HCT116 (cell line): ENCODE measurements around the gene IFT25. TPM values are rescaled to one million over a fixed set of nuclear protein-coding genes. Genes with fewer than 3 reads are reported as not detected.

Source experiments
- ATAC-seq: fragments of 200-7000 bp; cut with Tn5 transposase; 2 replicates; pipeline ENCODE4 v1.9.1; 2020; ENCODE audit warnings: mild to moderate bottlenecking, moderate library complexity
- BruUV-seq: library from RNA; stranded (reverse); fragments of 400-500 nt; replicated peaks from 2 replicates; lab custom pipeline; 2021; lab: Mats Ljungman, UMichigan
- CTCF ChIA-PET: fragments of 300-600 bp; sonication (Branson Sonifier 250); formaldehyde crosslinking; loops from one replicate; lab custom pipeline; 2021; ENCODE audit warnings: antibody characterized with exemption; lab: Charles Lee
- POLR2A ChIA-PET: fragments of 300-600, 350-600 bp; sonication (Branson Sonifier 250); formaldehyde crosslinking; loops from one replicate; lab custom pipeline; 2021; ENCODE audit warnings: antibody characterized with exemption; lab: Charles Lee
- RAD21 ChIA-PET, 2 experiments: fragments of 300-600 bp; sonication (Branson Sonifier 250); formaldehyde crosslinking; loops; one replicate each; lab custom pipeline; 2023; ENCODE audit warnings: low total read pairs in 2 of 2; ENCODE audit not compliant: uncharacterized antibody in 2 of 2, unreplicated experiment in 2 of 2, low non-redundant PET in 1 of 2; lab: Charles Lee
- DNase-seq: peaks from one replicate; pipeline ENCODE4 v3.0.0-alpha.2; 2010; ENCODE audit warnings: low read depth, low spot score
- H2AFZ ChIP-seq: fragments of 200-600 bp; shearing (Covaris generic), sonication (generic); 2 replicates; pipeline ENCODE4 v1.6.1; 2017; ENCODE audit warnings: low read depth, mixed run types, mixed read lengths, antibody characterized with exemption, low read length; ENCODE audit not compliant: poor library complexity, severe bottlenecking
- H3K27ac ChIP-seq: 2 replicates; pipeline ENCODE4 v1.5.1; 2012; ENCODE audit warnings: low read depth, low read length
- H3K27me3 ChIP-seq: fragments of 200-600 bp; sonication (generic); 2 replicates; pipeline ENCODE4 v1.6.1; 2016; ENCODE audit warnings: mixed run types, low read length, mixed read lengths; ENCODE audit not compliant: insufficient read depth
- H3K36me3 ChIP-seq, 2 experiments: fragments of 200-500 bp in 1 of 2; fragments of 200-600 bp in 1 of 2; sonication (Bioruptor generic) in 1 of 2; sonication (generic) in 1 of 2; 2 replicates each; pipeline versions ENCODE4 v1.5.1 to v1.6.1; 2014 to 2016; ENCODE audit warnings: low read length in 2 of 2, inconsistent platforms in 1 of 2, mixed read lengths in 1 of 2, mixed run types in 1 of 2; ENCODE audit not compliant: insufficient read depth in 2 of 2, control insufficient read depth in 1 of 2
- H3K4me1 ChIP-seq, 2 experiments: fragments of 200-600 bp in 1 of 2; sonication (generic) in 1 of 2; 2 replicates each; pipeline versions ENCODE4 v1.5.1 to v1.6.1; 2012 to 2017; ENCODE audit warnings: low read length in 2 of 2, inconsistent platforms in 1 of 2, mild to moderate bottlenecking in 1 of 2, mixed read lengths in 1 of 2, mixed run types in 1 of 2, moderate library complexity in 1 of 2; ENCODE audit not compliant: insufficient read depth in 2 of 2, control insufficient read depth in 1 of 2
- H3K4me2 ChIP-seq: fragments of 200-600 bp; sonication (generic); 2 replicates; pipeline ENCODE4 v1.6.1; 2017; ENCODE audit warnings: mixed run types, low read length, mixed read lengths
- H3K4me3 ChIP-seq, 2 experiments: fragments of 200-600 bp in 1 of 2; sonication (generic) in 1 of 2; replicated peaks in 1 of 2; 2 replicates each; pipeline ENCODE4 v1.5.1; 2011 to 2016; ENCODE audit warnings: low read length in 2 of 2, control low read depth in 1 of 2, low read depth in 1 of 2, mild to moderate bottlenecking in 1 of 2, mixed read lengths in 1 of 2, mixed run types in 1 of 2
- H3K79me2 ChIP-seq: fragments of 200-600 bp; sonication (generic); 2 replicates; pipeline ENCODE4 v1.6.1; 2017; ENCODE audit warnings: mild to moderate bottlenecking, mixed run types, low read length, moderate library complexity, mixed read lengths; ENCODE audit not compliant: insufficient read depth
- H3K9ac ChIP-seq: fragments of 200-600 bp; sonication (generic); 2 replicates; pipeline ENCODE4 v1.6.1; 2016; ENCODE audit warnings: low read length, mixed read lengths
- H3K9me2 ChIP-seq: fragments of 200-600 bp; sonication (generic), shearing (Covaris generic); 2 replicates; pipeline ENCODE4 v1.6.1; 2017; ENCODE audit warnings: mixed run types, mild to moderate bottlenecking, moderate library complexity; ENCODE audit not compliant: insufficient read depth
- H3K9me3 ChIP-seq, 2 experiments: fragments of 200-500 bp in 1 of 2; fragments of 200-600 bp in 1 of 2; sonication (Bioruptor generic) in 1 of 2; sonication (generic) in 1 of 2; 2 replicates each; pipeline ENCODE4 v1.6.1; 2014 to 2017; ENCODE audit warnings: low read length in 2 of 2, mixed read lengths in 2 of 2, inconsistent platforms in 1 of 2, low read depth in 1 of 2, mild to moderate bottlenecking in 1 of 2, mixed run types in 1 of 2, moderate library complexity in 1 of 2; ENCODE audit not compliant: control insufficient read depth in 1 of 2, insufficient read depth in 1 of 2
- H4K20me1 ChIP-seq: fragments of 200-600 bp; sonication (generic), shearing (Covaris generic); 2 replicates; pipeline ENCODE4 v1.6.1; 2017; ENCODE audit warnings: mixed run types, mild to moderate bottlenecking, moderate library complexity; ENCODE audit not compliant: insufficient read depth
- EGR1 ChIP-seq: IDR thresholded peaks from 2 replicates; pipeline ENCODE4 v1.6.1; 2012; ENCODE audit warnings: low read depth
- ELF1 ChIP-seq: IDR thresholded peaks from 2 replicates; pipeline ENCODE4 v1.6.1; 2012; ENCODE audit warnings: low read depth, borderline replicate concordance
- EZH2phosphoT487 ChIP-seq: fragments of 200-600 bp; IDR thresholded peaks from 2 replicates; pipeline ENCODE4 v1.6.1; 2018; ENCODE audit warnings: antibody characterized with exemption, borderline replicate concordance
- FOSL1 ChIP-seq: IDR thresholded peaks from 2 replicates; pipeline ENCODE4 v1.6.1; 2012; ENCODE audit warnings: low read depth
- POLR2A ChIP-seq: IDR thresholded peaks from 2 replicates; pipeline ENCODE4 v1.7.0; 2011; ENCODE audit warnings: borderline replicate concordance; ENCODE audit not compliant: insufficient read depth, insufficient read length; ENCODE audit errors: extremely low read depth
- RAD21 ChIP-seq: IDR thresholded peaks from 2 replicates; pipeline ENCODE4 v1.6.1; 2012; ENCODE audit warnings: low read depth, mild to moderate bottlenecking
- SRF ChIP-seq: IDR thresholded peaks from 2 replicates; pipeline ENCODE4 v1.6.1; 2012; ENCODE audit warnings: low read depth
- TCF7L2 ChIP-seq: IDR thresholded peaks from 2 replicates; pipeline ENCODE4 v1.7.0; 2011; ENCODE audit warnings: borderline replicate concordance, inconsistent platforms; ENCODE audit not compliant: insufficient read depth, insufficient read length; ENCODE audit errors: extremely low read depth
- ZFX ChIP-seq: fragments of 450-650 bp; IDR thresholded peaks from 2 replicates; pipeline ENCODE4 v1.6.1; 2017
- ZNF274 ChIP-seq: fragments of 200-500 bp; sonication (Bioruptor generic); IDR thresholded peaks from 2 replicates; pipeline ENCODE4 v1.6.1; 2014; ENCODE audit warnings: mild to moderate bottlenecking, low read depth, low read length, inconsistent platforms
- intact Hi-C: fragments of 100-400 bp; cut with micrococcal nuclease; formaldehyde crosslinking; loops from 2 replicates; pipeline ENCODE4 v1.10.0; 2022
- total RNA-seq: library from RNA; stranded (reverse); gene quantifications from one replicate; pipeline ENCODE4 v1.2.1, GENCODE V29; 2021; ENCODE audit not compliant: unreplicated experiment
- TF ChIP-seq, protein P1 (sequence below): IDR thresholded peaks from 2 replicates; pipeline ENCODE4 v1.6.1; 2012

The IFT25 gene
- total RNA-seq, 1 experiment from 2014 or later = 45.1 TPM

DNA sequence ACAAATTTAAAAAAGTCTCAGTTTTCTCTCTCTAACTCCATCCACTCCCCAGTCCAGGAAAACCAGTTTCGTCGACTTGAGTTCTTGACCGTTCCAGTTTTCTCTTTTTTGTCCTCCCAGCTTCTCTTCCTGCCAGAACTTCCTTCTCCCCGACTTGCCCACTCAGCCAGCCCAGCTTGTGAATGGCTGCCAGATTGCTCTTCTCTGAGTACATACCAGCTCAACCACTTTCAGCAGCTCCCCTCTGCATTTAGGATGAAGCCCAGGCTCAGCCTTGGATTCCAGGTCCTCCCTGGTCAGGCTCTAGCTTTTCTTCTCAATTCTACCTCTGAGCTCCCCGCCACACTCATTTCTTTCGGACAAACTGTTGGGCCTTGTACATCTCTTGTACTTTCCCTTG lies 50.1 kb downstream of the IFT25 start (continued):
- TF ChIP-seq ZNF274 (no peak), FOSL1 (no peak), EGR1 (no peak)
- TF ChIP-seq, protein P1, sequence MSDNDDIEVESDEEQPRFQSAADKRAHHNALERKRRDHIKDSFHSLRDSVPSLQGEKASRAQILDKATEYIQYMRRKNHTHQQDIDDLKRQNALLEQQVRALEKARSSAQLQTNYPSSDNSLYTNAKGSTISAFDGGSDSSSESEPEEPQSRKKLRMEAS = no peak

DNA sequence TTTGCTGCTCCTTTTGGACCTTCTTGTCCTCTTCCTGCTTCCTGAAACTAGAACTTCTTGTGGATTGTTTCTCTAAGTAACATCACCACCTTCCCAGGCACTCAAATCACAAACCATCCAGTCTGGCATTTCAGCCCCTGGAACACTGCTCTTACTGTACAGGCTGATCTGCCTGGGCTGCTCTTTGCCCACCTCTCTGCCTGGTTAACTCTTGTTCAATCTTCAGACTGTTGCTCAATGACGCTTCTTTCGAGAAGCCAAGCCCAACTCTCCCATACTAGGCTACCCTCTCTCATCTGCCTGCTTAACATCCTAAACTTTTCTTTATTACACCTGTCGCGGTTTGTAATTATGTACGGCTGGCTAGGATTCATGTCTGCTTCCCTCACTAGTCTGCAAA lies 50.9 kb downstream of the IFT25 start:
- POLR2A ChIA-PET = no interaction called here

DNA sequence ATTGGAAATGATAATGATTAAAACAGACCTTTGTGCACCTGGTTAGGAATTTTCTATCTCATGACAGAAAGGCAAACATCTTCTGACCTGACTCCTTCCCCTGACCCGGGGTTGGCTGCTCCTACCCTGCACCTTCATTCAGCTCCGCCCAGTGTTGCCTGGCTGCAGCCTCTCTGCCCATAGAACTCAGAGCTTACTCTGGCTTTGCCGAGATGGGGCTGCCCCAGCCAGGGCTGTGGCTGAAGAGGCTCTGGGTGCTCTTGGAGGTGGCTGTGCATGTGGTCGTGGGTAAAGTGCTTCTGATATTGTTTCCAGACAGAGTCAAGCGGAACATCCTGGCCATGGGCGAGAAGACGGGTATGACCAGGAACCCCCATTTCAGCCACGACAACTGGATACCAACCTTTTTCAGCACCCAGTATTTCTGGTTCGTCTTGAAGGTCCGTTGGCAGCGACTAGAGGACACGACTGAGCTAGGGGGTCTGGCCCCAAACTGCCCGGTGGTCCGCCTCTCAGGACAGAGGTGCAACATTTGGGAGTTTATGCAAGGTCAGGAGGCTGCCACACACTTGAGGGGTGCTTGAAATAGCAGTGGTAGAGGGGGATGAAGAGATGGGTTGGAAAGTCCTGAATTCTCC lies 51.4 kb downstream of the IFT25 start, which contains the start of gene DIO1:
Gene DIO1 (plus strand): TSS at position 189 of the 638 bp plus-strand sequence. CDS start 24 bp downstream, at position 213.
- DNase-seq (no peak), ATAC-seq (no peak)
- ChIA-PET RAD21 (no interaction called here), POLR2A (no interaction called here), CTCF (interaction anchor here (1.4 kb wide), 1 partner anchor 15 kb away, joined by 3 read pairs; no protein-coding TSS in a partner anchor)
- no peaks in the 10 kb centered on the region for H4K20me1 ChIP-seq
- no peak within 1 kb of the TSS for H3K4me2 ChIP-seq
- no peaks in the 10 kb centered on the region for H3K9me3 ChIP-seq
- TF ChIP-seq RAD21 = no peak
- no peak for TF ChIP-seq ELF1
- no peak for TF ChIP-seq SRF
- TF ChIP-seq POLR2A = no peak
- no peaks in the 10 kb centered on the region for H3K27me3 ChIP-seq
- H3K9ac ChIP-seq = no peak within 1 kb of the TSS
- no peak within 1 kb of the TSS for H2AFZ ChIP-seq
- H3K36me3 ChIP-seq = no peaks in the 10 kb centered on the region
- peaks cover 5 to 26% of the 10 kb centered on the region in 2 experiments for H3K4me1 ChIP-seq
- no peak within 1 kb of the TSS for H3K4me3 ChIP-seq
- H3K27ac ChIP-seq = no peak within 1 kb of the TSS
- BruUV-seq = no TSS peak
- H3K79me2 ChIP-seq = no peaks in the 10 kb centered on the region
- intact Hi-C loops = no loop called here
- no peaks in the 10 kb centered on the region for H3K9me2 ChIP-seq

More for the DNA sequence above, 50.9 kb downstream of the IFT25 start:
- ChIA-PET CTCF (interaction anchor here (1.4 kb wide), 1 partner anchor 16 kb away, joined by 3 read pairs; no protein-coding TSS in a partner anchor), RAD21 (no interaction called here)
- no peak for DNase-seq
- no peak overlapping the region for H3K4me2 ChIP-seq
- H3K27me3 ChIP-seq = no peaks in the 10 kb centered on the region
- intact Hi-C loops = no loop called here
- H3K4me1 ChIP-seq = peaks cover 5 to 24% of the 10 kb centered on the region in 2 experiments
- TF ChIP-seq, protein P1 = no peak
- TF ChIP-seq TCF7L2 (no peak), ELF1 (no peak), EZH2phosphoT487 (no peak), ZFX (no peak)
- no peaks in the 10 kb centered on the region for H4K20me1 ChIP-seq
- no TSS peak for BruUV-seq
- no peak overlapping the region for H2AFZ ChIP-seq
- H3K9ac ChIP-seq = no peak overlapping the region
- H3K4me3 ChIP-seq = no peak overlapping the region
- no peaks in the 10 kb centered on the region for H3K36me3 ChIP-seq
- no peak for ATAC-seq
- no peaks in the 10 kb centered on the region for H3K9me2 ChIP-seq
- no peak overlapping the region for H3K27ac ChIP-seq
- no peaks in the 10 kb centered on the region for H3K9me3 ChIP-seq
- H3K79me2 ChIP-seq = no peaks in the 10 kb centered on the region
